ENCODE results near the gene ELK4. TPM values are rescaled to one million over a fixed set of nuclear protein-coding genes. Genes with fewer than 3 reads are reported as not detected.
A peak's percentile ranks its signal among the peaks of the same experiment; 100 is the strongest.

Gene ELK4
- polyA plus RNA-seq, 3 donors = 1.4 to 9.0 (median 2.6) TPM

GRCh38 chr1:205660361-205660760, 28.6 kb upstream of the ELK4 start:
- no peaks in the 10 kb centered on the region for H3K36me3 ChIP-seq (replicated peaks in 1 of 2; ENCODE audit: control insufficient read depth in 1 of 2, insufficient read depth in 2 of 2, low read length in 2 of 2)
- H3K4me1 ChIP-seq (ENCODE audit: control insufficient read depth in 1 of 2, insufficient read depth in 2 of 2, low read length in 2 of 2) = peaks cover 23% of the 10 kb centered on the region in 2 donors
- WGBS (ENCODE audit: insufficient coverage) = 86% methylated on average over 6 of the region's 8 CpGs
- DNase-seq = no peak
- no peak overlapping the region for H2AFZ ChIP-seq (ENCODE audit: insufficient read depth, low read depth, low read length, poor library complexity, severe bottlenecking)
- H4K20me1 ChIP-seq (ENCODE audit: insufficient read depth, low read length) = no peaks in the 10 kb centered on the region
- no peaks in the 10 kb centered on the region for H3K27me3 ChIP-seq (ENCODE audit: control insufficient read depth in 2 of 2, insufficient read depth in 2 of 2, low read length in 2 of 2)
- H3K27ac ChIP-seq (ENCODE audit: low read depth in 1 of 2, low read length in 2 of 2) = no peak overlapping the region
- H3K79me2 ChIP-seq (ENCODE audit: insufficient read depth, low read length) = no peaks in the 10 kb centered on the region
- Mint-ChIP-seq H3K9me3 (no peaks in the 10 kb centered on the region), H3K36me3 (no peaks in the 10 kb centered on the region), H3K27ac (no peak overlapping the region), H3K27me3 (ENCODE audit: low read depth in 3 of 3) (peaks cover 4 to 8% (median 5%) of the 10 kb centered on the region in 3 donors), H3K4me1 (peaks cover 23% of the 10 kb centered on the region), H3K4me3 (no peak overlapping the region)
- no peak overlapping the region for H3K9ac ChIP-seq (ENCODE audit: insufficient read depth, low read length, poor library complexity, severe bottlenecking)
- intact Hi-C loops (cut with micrococcal nuclease) = no loop called here
- no peak overlapping the region for H3K4me3 ChIP-seq (replicated peaks in 1 of 3; ENCODE audit: low read depth in 2 of 3, low read length in 3 of 3)
- no peak for TF ChIP-seq CTCF (IDR thresholded peaks at IDR 0.05)
- no peaks in the 10 kb centered on the region for H3K9me3 ChIP-seq (replicated peaks in 1 of 2; ENCODE audit: control insufficient read depth in 1 of 2, insufficient read depth in 1 of 2, low read length in 2 of 2)
- H3K4me2 ChIP-seq (replicated peaks; ENCODE audit: extremely low read depth, low read length, poor library complexity, severe bottlenecking) = no peak overlapping the region

GRCh38 chr1:205658943-205659581, 27.3 kb upstream of the ELK4 start:
- Histone ChIP-seq H3K36me3 (replicated peaks in 1 of 2; ENCODE audit: control insufficient read depth in 1 of 2, insufficient read depth in 2 of 2, low read length in 2 of 2) (no peaks in the 10 kb centered on the region), H3K27ac (ENCODE audit: low read depth in 1 of 2, low read length in 2 of 2) (no peak overlapping the region), H3K79me2 (ENCODE audit: insufficient read depth, low read length) (no peaks in the 10 kb centered on the region), H4K20me1 (ENCODE audit: insufficient read depth, low read length) (no peaks in the 10 kb centered on the region), H3K9me3 (replicated peaks in 1 of 2; ENCODE audit: control insufficient read depth in 1 of 2, insufficient read depth in 1 of 2, low read length in 2 of 2) (no peaks in the 10 kb centered on the region), H3K4me2 (replicated peaks; ENCODE audit: extremely low read depth, low read length, poor library complexity, severe bottlenecking) (no peak overlapping the region), H2AFZ (ENCODE audit: insufficient read depth, low read depth, low read length, poor library complexity, severe bottlenecking) (no peak overlapping the region), H3K4me1 (ENCODE audit: control insufficient read depth in 1 of 2, insufficient read depth in 2 of 2, low read length in 2 of 2) (peaks cover 10% of the 10 kb centered on the region in 2 donors), H3K27me3 (ENCODE audit: control insufficient read depth in 2 of 2, insufficient read depth in 2 of 2, low read length in 2 of 2) (no peaks in the 10 kb centered on the region), H3K9ac (ENCODE audit: insufficient read depth, low read length, poor library complexity, severe bottlenecking) (no peak overlapping the region), H3K4me3 (replicated peaks in 1 of 3; ENCODE audit: low read depth in 2 of 3, low read length in 3 of 3) (no peak overlapping the region)
- H3K9me3 Mint-ChIP-seq = no peaks in the 10 kb centered on the region
- peak; percentile 91 for TF ChIP-seq CTCF (IDR thresholded peaks at IDR 0.05)
- WGBS (ENCODE audit: insufficient coverage) = 67% methylated on average over 19 of the region's 20 CpGs
- peaks cover 10% of the 10 kb centered on the region for H3K4me1 Mint-ChIP-seq
- peaks cover 2 to 8% (median 5%) of the 10 kb centered on the region in 3 donors for H3K27me3 Mint-ChIP-seq (ENCODE audit: low read depth in 3 of 3)
- H3K27ac Mint-ChIP-seq = peak overlapping the region in 1 of 7 donors; percentile 37
- no peak overlapping the region for H3K4me3 Mint-ChIP-seq
- peak; percentile 61 to 74 (median 70) for DNase-seq
- intact Hi-C loops (cut with micrococcal nuclease) = loop anchor here (1.0 to 5.0 kb wide), 3 partner anchors 52 to 132 kb away; no protein-coding TSS in a partner anchor
- H3K36me3 Mint-ChIP-seq = no peaks in the 10 kb centered on the region

All from CD14-positive monocyte (primary cell).